HepG2 (cell line): ENCODE measurements around the gene TMEM143. TPM values are rescaled to one million over a fixed set of nuclear protein-coding genes. Genes with fewer than 3 reads are reported as not detected.

ENCODE experiments used
- ATAC-seq: fragments of 200-7000 bp; cut with Tn5 transposase; 3 replicates; pipeline ENCODE4 v1.9.1; 2020; ENCODE audit warnings: mild to moderate bottlenecking, moderate library complexity
- BruUV-seq: library from RNA; stranded (reverse); fragments of 400-500 nt; replicated peaks from 2 replicates; lab custom pipeline; 2021; lab: Mats Ljungman, UMichigan
- CTCF ChIA-PET: fragments of 300-600 bp; formaldehyde crosslinking; extraction: SDS; loops from one replicate; lab custom pipeline; 2021; ENCODE audit warnings: low total read pairs, inconsistent platforms, low intra/inter-chr PET ratio; lab: Yijun Ruan, JAX
- POLR2A ChIA-PET: fragments of 350-600 bp; sonication (Branson Sonifier 250); formaldehyde crosslinking; loops from one replicate; lab custom pipeline; 2020; ENCODE audit warnings: antibody characterized with exemption, inconsistent platforms; lab: Yijun Ruan, JAX
- DNase-seq: peaks from one replicate; pipeline ENCODE4 v3.0.0-alpha.2; 2015; ENCODE audit warnings: low spot score
- FAIRE-seq: peaks from 3 replicates; lab custom pipeline; 2011; peaks lifted over from hg19 to GRCh38; lab: Jason Lieb, UNC
- H2AFZ ChIP-seq: one replicate; pipeline ENCODE4 v1.6.1; 2011; ENCODE audit warnings: low read length, inconsistent platforms
- H3K27ac ChIP-seq: fragments of 300-600 bp; 3 replicates; pipeline ENCODE4 v1.8.0; 2011; ENCODE audit warnings: mixed run types, mild to moderate bottlenecking, mixed read lengths, low read length, inconsistent platforms; ENCODE audit not compliant: insufficient read depth; ENCODE audit errors: extremely low read length
- H3K27me3 ChIP-seq, 2 experiments: fragments of 200-600 bp in 1 of 2; 2 replicates in 1 of 2; 3 replicates in 1 of 2; pipeline versions ENCODE4 v1.6.0 to v1.8.0; 2011; ENCODE audit warnings: low read length in 2 of 2, mild to moderate bottlenecking in 2 of 2, moderate library complexity in 2 of 2, inconsistent platforms in 1 of 2; ENCODE audit not compliant: insufficient read depth in 2 of 2, control insufficient read depth in 1 of 2
- H3K36me3 ChIP-seq, 2 experiments: fragments of 200-600 bp in 1 of 2; replicated peaks in 1 of 2; 2 replicates in 1 of 2; 3 replicates in 1 of 2; pipeline versions ENCODE4 v1.5.1 to v1.8.0; 2011; ENCODE audit warnings: low read length in 2 of 2, inconsistent platforms in 1 of 2; ENCODE audit not compliant: insufficient read depth in 2 of 2, control insufficient read depth in 1 of 2
- H3K4me1 ChIP-seq: 2 replicates; pipeline ENCODE4 v1.5.1; 2012; ENCODE audit warnings: low read length, inconsistent platforms; ENCODE audit not compliant: insufficient read depth
- H3K4me2 ChIP-seq: 2 replicates; pipeline ENCODE4 v1.6.0; 2011; ENCODE audit warnings: low read depth, low read length, inconsistent platforms
- H3K4me3 ChIP-seq, 3 experiments: fragments of 200-600 bp in 1 of 3; sonication (generic), shearing (Covaris generic) in 1 of 3; replicated peaks in 1 of 3; 2 replicates each; pipeline ENCODE4 v1.5.1; 2011 to 2016; ENCODE audit warnings: low read length in 3 of 3, inconsistent platforms in 2 of 3, low read depth in 2 of 3, mild to moderate bottlenecking in 2 of 3, control low read depth in 1 of 3, mixed read lengths in 1 of 3; ENCODE audit not compliant: insufficient read depth in 1 of 3
- H3K79me2 ChIP-seq: one replicate; pipeline ENCODE4 v1.6.1; 2011; ENCODE audit warnings: low read length, inconsistent platforms; ENCODE audit not compliant: insufficient read depth
- H3K9ac ChIP-seq: 2 replicates; pipeline ENCODE4 v1.6.0; 2011; ENCODE audit warnings: mild to moderate bottlenecking, low read depth, low read length, inconsistent platforms; ENCODE audit not compliant: insufficient read depth
- H3K9me3 ChIP-seq: 2 replicates; pipeline ENCODE4 v1.5.1; 2012; ENCODE audit warnings: mild to moderate bottlenecking, low read length
- H4K20me1 ChIP-seq: 2 replicates; pipeline ENCODE4 v1.6.0; 2011; ENCODE audit warnings: inconsistent platforms, mild to moderate bottlenecking, low read length, moderate library complexity; ENCODE audit not compliant: insufficient read depth
- FOSL2 ChIP-seq: sonication (generic); formaldehyde crosslinking; IDR thresholded peaks from 2 replicates; pipeline ENCODE4 v1.4.0; 2020; ENCODE audit warnings: missing genetic modification reagents
- SRF ChIP-seq: IDR thresholded peaks from 2 replicates; pipeline ENCODE4 v1.6.1; 2011; ENCODE audit warnings: mild to moderate bottlenecking, low read depth, low read length, moderate library complexity
- ZSCAN25 ChIP-seq: sonication (generic); formaldehyde crosslinking; IDR thresholded peaks from 2 replicates; pipeline ENCODE4 v1.8.0; 2022; ENCODE audit warnings: mild to moderate bottlenecking, missing genetic modification reagents
- whole genome bisulfite sequencing: methylation state at CpG from one replicate; pipeline ENCODE4 v1.1.6; 2017; ENCODE audit warnings: low lambda C conversion rate; 5-methylcytosine and 5-hydroxymethylcytosine counted together
- in situ Hi-C: cut with HindIII; loops from 2 replicates; pipeline ENCODE4 v1.10.0; 2017; ENCODE audit warnings: low pct_unique_long_range_greater_than_20kb; ENCODE audit not compliant: extremely low pct_ligation_motif_present
- intact Hi-C: fragments of 100-400 bp; cut with micrococcal nuclease; formaldehyde crosslinking; loops from one replicate; pipeline ENCODE4 v1.10.0; 2022; ENCODE audit not compliant: unreplicated experiment
- polyA plus RNA-seq, 8 experiments: library from polyadenylated mRNA; depleted of rRNA in 3 of 8; stranded (reverse) in 7 of 8; unstranded in 1 of 8; fragments of >200 nt; fragmentation: Illumina TruSeq in 4 of 8; extraction: Trizol in 4 of 8; gene quantifications; 2 replicates each; pipeline versions ENCODE4 v1.2.1 to v1.2.3, GENCODE V29; 2011 to 2016; ENCODE audit warnings: low read depth in 4 of 8, missing spikeins in 1 of 8, mixed read lengths in 1 of 8; ENCODE audit not compliant: insufficient read depth in 1 of 8
- total RNA-seq, 5 experiments: library from RNA; depleted of rRNA; stranded (reverse); fragments of >200 nt; fragmentation: Illumina TruSeq; extraction: Trizol; gene quantifications; 2 replicates each; pipeline ENCODE4 v1.2.3, GENCODE V29; 2016; ENCODE audit warnings: low read depth in 1 of 5
- TF ChIP-seq, protein P1 (sequence below): sonication (generic); formaldehyde crosslinking; IDR thresholded peaks from 2 replicates; pipeline ENCODE4 v1.5.0; 2020; ENCODE audit warnings: mild to moderate bottlenecking, missing genetic modification reagents

Gene TMEM143
- total and polyA plus RNA-seq, 2 of the 13 experiments (the other 11 are each of a cell fraction or from before 2014, with no cell fraction given) = 7.7 to 11.3 TPM

DNA sequence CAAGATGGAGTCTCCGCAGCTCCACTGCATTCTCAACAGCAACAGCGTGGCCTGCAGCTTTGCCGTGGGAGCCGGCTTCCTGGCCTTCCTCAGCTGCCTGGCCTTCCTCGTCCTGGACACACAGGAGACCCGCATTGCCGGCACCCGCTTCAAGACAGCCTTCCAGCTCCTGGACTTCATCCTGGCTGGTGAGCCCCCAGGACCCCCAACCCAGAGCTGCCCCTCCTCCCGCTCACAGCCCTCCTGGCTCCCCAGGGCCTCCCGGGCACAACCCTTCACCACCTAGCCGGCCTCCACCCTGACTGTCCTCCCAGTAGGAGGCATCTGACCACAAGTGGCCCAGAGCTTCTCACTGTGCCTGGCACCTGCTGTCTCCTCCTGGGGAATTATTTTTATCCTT lies 9.8 kb upstream of the TMEM143 start:
- WGBS = 91% methylated on average over 11 of the region's 11 CpGs
- in situ Hi-C loops (no loop called here), intact Hi-C loops (no loop called here)
- no peak for TF ChIP-seq FOSL2 (CRISPR knock-in tag)
- TF ChIP-seq, protein P1, sequence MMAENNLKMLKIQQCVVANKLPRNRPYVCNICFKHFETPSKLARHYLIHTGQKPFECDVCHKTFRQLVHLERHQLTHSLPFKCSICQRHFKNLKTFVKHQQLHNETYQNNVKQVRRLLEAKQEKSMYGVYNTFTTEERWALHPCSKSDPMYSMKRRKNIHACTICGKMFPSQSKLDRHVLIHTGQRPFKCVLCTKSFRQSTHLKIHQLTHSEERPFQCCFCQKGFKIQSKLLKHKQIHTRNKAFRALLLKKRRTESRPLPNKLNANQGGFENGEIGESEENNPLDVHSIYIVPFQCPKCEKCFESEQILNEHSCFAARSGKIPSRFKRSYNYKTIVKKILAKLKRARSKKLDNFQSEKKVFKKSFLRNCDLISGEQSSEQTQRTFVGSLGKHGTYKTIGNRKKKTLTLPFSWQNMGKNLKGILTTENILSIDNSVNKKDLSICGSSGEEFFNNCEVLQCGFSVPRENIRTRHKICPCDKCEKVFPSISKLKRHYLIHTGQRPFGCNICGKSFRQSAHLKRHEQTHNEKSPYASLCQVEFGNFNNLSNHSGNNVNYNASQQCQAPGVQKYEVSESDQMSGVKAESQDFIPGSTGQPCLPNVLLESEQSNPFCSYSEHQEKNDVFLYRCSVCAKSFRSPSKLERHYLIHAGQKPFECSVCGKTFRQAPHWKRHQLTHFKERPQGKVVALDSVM (CRISPR knock-in tag) = peak; percentile 18; the same call in 1 of the 2 replicates
- FAIRE-seq = no peak
- Histone ChIP-seq H3K79me2 (no peaks in the 10 kb centered on the region), H3K4me1 (peaks cover 41% of the 10 kb centered on the region), H4K20me1 (no peaks in the 10 kb centered on the region), H3K9ac (no peak overlapping the region), H2AFZ (no peak overlapping the region), H3K9me3 (no peaks in the 10 kb centered on the region), H3K4me2 (no peak overlapping the region), H3K27me3 (no peaks in the 10 kb centered on the region), H3K27ac (no peak overlapping the region), H3K36me3 (no peaks in the 10 kb centered on the region), H3K4me3 (no peak overlapping the region)
- BruUV-seq = no TSS peak
- DNase-seq = no peak
- POLR2A ChIA-PET = interaction anchor here (1.2 kb wide), 1 partner anchor 10 kb away, joined by 3 read pairs; the partner anchor contains the start of genes SYNGR4 and TMEM143
- ATAC-seq = no peak
- CTCF ChIA-PET = no interaction called here

DNA sequence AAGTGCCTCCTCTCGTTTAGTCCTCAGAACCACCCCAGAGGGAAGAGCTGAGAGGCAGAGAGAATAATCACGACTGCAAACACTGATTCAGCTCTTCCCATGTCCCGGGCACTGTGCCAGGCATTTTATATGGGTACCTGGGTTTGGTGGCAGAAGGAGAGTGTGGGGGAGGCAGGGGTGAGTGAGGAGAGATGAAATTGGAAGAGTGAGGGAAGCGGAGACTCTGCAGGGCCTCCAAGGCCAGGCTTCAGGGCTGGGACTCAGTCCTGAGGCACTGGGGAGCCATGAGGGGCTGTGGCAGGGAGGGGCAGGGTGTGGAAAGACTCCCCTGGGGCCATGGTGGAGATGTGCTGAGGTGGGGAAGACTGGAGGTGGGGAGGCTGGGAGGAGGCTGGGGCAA lies 9.2 kb upstream of the TMEM143 start:
- Histone ChIP-seq H3K27ac (no peak overlapping the region), H2AFZ (no peak overlapping the region), H3K27me3 (no peaks in the 10 kb centered on the region), H3K9me3 (no peaks in the 10 kb centered on the region), H3K79me2 (no peaks in the 10 kb centered on the region), H3K36me3 (no peaks in the 10 kb centered on the region), H3K4me2 (no peak overlapping the region), H4K20me1 (no peaks in the 10 kb centered on the region), H3K9ac (no peak overlapping the region), H3K4me3 (no peak overlapping the region), H3K4me1 (peaks cover 48% of the 10 kb centered on the region)
- BruUV-seq = no TSS peak
- 46% methylated on average over 4 of the region's 4 CpGs for WGBS
- POLR2A ChIA-PET = interaction anchor here (1.2 kb wide), 1 partner anchor 9 kb away, joined by 3 read pairs; the partner anchor contains the start of genes SYNGR4 and TMEM143
- DNase-seq (no peak), ATAC-seq (no peak), FAIRE-seq (no peak)
- intact Hi-C loops = no loop called here
- CTCF ChIA-PET = no interaction called here
- in situ Hi-C loops = no loop called here
- 0 out of 2 replicates have a peak, but pooled peaks have one; percentile 39 for TF ChIP-seq ZSCAN25 (CRISPR knock-in tag)
- TF ChIP-seq SRF = no peak
